Heart left ventricle (tissue), 13 donors: Measurements from ENCODE around the gene HOXB6.

Experiments
- POLR2A ChIP-seq, 2 donors: fragments of 450-650 bp; IDR thresholded peaks; one replicate each; pipeline ENCODE4 v1.6.1; 2017; ENCODE audit warnings: antibody characterized with exemption in 2 of 2, mild to moderate bottlenecking in 2 of 2, moderate library complexity in 2 of 2
- TF ChIP-seq, protein P1 (sequence below), 12 donors: fragments of 200-600 bp; sonication (generic) in 4 of 12; IDR thresholded peaks; one replicate each; pipeline versions ENCODE4 v1.5.0 to v1.8.0; 2018 to 2022; ENCODE audit warnings: antibody characterized with exemption in 12 of 12, mild to moderate bottlenecking in 5 of 12
- donor health status: ischemic (EF 13 %, LVEDD 7.1; RV severe dilation, severe dysfunction).
- donor health status: DM: no; HTN: yes; CAD: no.
- donor health status: DM: no; HTN: no; CAD: no.
- donor health status: ischemic (EF 25% LVEDD 6.9; RV normal size, moderate dysfunction).
- donor health status: ischemic (EF 25% LVEDD 5.7; RV mildly dilated, moderate dysfunction).
- donor health status: ischemic (EF 35%, LVEDD 5.7; RV mildly dilated, moderate dysfunction).
- donor health status: nonischemic (EF 11% LVEDD 7.7; RV severe dilation, severe dysfunction).
- donor health status: DM: yes; HTN: yes; CAD: no.
- donor health status: PGD.
- donor health status: ischemic (EF 29% LVEDD 5.4; RV normal size, mild dysfunction).
- donor health status: nonischemic (EF 23%, LVEDD 6.1; RV moderate dilation, normal function).

DNA sequence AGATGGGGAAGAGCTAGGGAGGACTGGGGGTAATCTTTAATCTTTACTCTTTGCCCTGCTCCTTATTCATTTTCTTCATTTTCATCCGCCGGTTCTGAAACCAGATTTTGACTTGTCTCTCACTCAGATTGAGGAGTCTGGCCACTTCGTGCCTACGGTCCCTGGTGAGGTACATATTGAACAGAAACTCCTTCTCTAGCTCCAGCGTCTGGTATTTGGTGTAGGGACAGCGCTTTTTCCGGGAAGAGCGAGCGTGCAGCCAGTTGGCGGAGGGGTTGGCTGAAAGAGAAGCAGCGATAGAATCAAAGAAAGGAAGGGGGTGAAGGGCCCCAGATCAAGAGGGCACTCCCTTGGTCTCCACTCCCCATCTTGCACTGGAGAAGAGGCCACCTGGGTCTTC, 18.1 kb upstream of the HOXB6 start:
- TF ChIP-seq, protein P1, sequence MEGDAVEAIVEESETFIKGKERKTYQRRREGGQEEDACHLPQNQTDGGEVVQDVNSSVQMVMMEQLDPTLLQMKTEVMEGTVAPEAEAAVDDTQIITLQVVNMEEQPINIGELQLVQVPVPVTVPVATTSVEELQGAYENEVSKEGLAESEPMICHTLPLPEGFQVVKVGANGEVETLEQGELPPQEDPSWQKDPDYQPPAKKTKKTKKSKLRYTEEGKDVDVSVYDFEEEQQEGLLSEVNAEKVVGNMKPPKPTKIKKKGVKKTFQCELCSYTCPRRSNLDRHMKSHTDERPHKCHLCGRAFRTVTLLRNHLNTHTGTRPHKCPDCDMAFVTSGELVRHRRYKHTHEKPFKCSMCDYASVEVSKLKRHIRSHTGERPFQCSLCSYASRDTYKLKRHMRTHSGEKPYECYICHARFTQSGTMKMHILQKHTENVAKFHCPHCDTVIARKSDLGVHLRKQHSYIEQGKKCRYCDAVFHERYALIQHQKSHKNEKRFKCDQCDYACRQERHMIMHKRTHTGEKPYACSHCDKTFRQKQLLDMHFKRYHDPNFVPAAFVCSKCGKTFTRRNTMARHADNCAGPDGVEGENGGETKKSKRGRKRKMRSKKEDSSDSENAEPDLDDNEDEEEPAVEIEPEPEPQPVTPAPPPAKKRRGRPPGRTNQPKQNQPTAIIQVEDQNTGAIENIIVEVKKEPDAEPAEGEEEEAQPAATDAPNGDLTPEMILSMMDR (IDR thresholded peaks at IDR 0.05), result no peak
- no peak for TF ChIP-seq POLR2A (IDR thresholded peaks at IDR 0.05)
